Measurements from ENCODE around the gene ADAMTS4. TPM values are rescaled to one million over a fixed set of nuclear protein-coding genes. Genes with fewer than 3 reads are reported as not detected.

The ADAMTS4 gene
- total RNA-seq, 1 donor from 2014 or later, result 2.7 TPM

- Mint-ChIP-seq H3K36me3 (ENCODE audit: low read depth, unreplicated experiment) (no peaks in the 10 kb centered on the region), H3K4me1 (ENCODE audit: low read depth, unreplicated experiment) (peaks cover 16% of the 10 kb centered on the region), H3K27me3 (ENCODE audit: low read depth, unreplicated experiment) (no peaks in the 10 kb centered on the region), H3K27ac (ENCODE audit: unreplicated experiment) (no peak overlapping the region), H3K4me3 (ENCODE audit: unreplicated experiment) (no peak overlapping the region), H3K9me3 (ENCODE audit: unreplicated experiment) (peaks cover 4% of the 10 kb centered on the region)
- no peaks in the 10 kb centered on the region for H3K36me3 ChIP-seq (ENCODE audit: insufficient read depth, low read length)
- no peak overlapping the region for H3K4me3 ChIP-seq (ENCODE audit: insufficient read depth, low read depth, low read length)
- no peak for FAIRE-seq
- no peaks in the 10 kb centered on the region for H3K4me1 ChIP-seq (ENCODE audit: insufficient read depth, low read length)
- no peak for DNase-seq (ENCODE audit: low read depth)
- no peaks in the 10 kb centered on the region for H3K27me3 ChIP-seq (ENCODE audit: insufficient read depth, low read length)
- no peak overlapping the region for H3K9ac ChIP-seq (ENCODE audit: low read length)
- H3K27ac ChIP-seq (ENCODE audit: low read depth, low read length), result no peak overlapping the region
- no peak for TF ChIP-seq EZH2 (IDR thresholded peaks at IDR 0.05; ENCODE audit: insufficient read depth, low read length)
- no peak for TF ChIP-seq CTCF (IDR thresholded peaks at IDR 0.05; ENCODE audit: insufficient read depth, low read depth, low read length)
- no peaks in the 10 kb centered on the region for H4K20me1 ChIP-seq (ENCODE audit: insufficient read depth, low read length)
- H3K9me3 ChIP-seq (ENCODE audit: insufficient read depth, low read depth, low read length), result no peaks in the 10 kb centered on the region
- H2AFZ ChIP-seq (ENCODE audit: low read depth, low read length), result no peak overlapping the region
- H3K79me2 ChIP-seq (ENCODE audit: insufficient read depth, low read length), result no peaks in the 10 kb centered on the region
- H3K4me2 ChIP-seq (ENCODE audit: low read length), result no peak overlapping the region
Measured at GRCh38 chr1:161241682-161242081, 42.8 kb upstream of the ADAMTS4 start.

- Mint-ChIP-seq H3K9me3 (ENCODE audit: unreplicated experiment) (peaks cover 4% of the 10 kb centered on the region), H3K27me3 (ENCODE audit: low read depth, unreplicated experiment) (peaks cover 2% of the 10 kb centered on the region), H3K4me3 (ENCODE audit: unreplicated experiment) (no peak within 1 kb of the TSS), H3K4me1 (ENCODE audit: low read depth, unreplicated experiment) (peaks cover 17% of the 10 kb centered on the region), H3K27ac (ENCODE audit: unreplicated experiment) (no peak within 1 kb of the TSS), H3K36me3 (ENCODE audit: low read depth, unreplicated experiment) (no peaks in the 10 kb centered on the region)
- no peak within 1 kb of the TSS for H3K4me3 ChIP-seq (ENCODE audit: insufficient read depth, low read depth, low read length)
- H3K27me3 ChIP-seq (ENCODE audit: insufficient read depth, low read length), result peaks cover 6% of the 10 kb centered on the region
- TF ChIP-seq EZH2 (IDR thresholded peaks at IDR 0.05; ENCODE audit: insufficient read depth, low read length) (no peak), CTCF (IDR thresholded peaks at IDR 0.05; ENCODE audit: insufficient read depth, low read depth, low read length) (no peak)
- H3K36me3 ChIP-seq (ENCODE audit: insufficient read depth, low read length), result no peaks in the 10 kb centered on the region
- FAIRE-seq (peak; percentile 13), DNase-seq (ENCODE audit: low read depth) (no peak)
- H2AFZ ChIP-seq (ENCODE audit: low read depth, low read length), result no peak within 1 kb of the TSS
- no peaks in the 10 kb centered on the region for H3K4me1 ChIP-seq (ENCODE audit: insufficient read depth, low read length)
- H3K79me2 ChIP-seq (ENCODE audit: insufficient read depth, low read length), result no peaks in the 10 kb centered on the region
- H3K9ac ChIP-seq (ENCODE audit: low read length), result no peak within 1 kb of the TSS
- no peak within 1 kb of the TSS for H3K4me2 ChIP-seq (ENCODE audit: low read length)
- H3K9me3 ChIP-seq (ENCODE audit: insufficient read depth, low read depth, low read length), result no peaks in the 10 kb centered on the region
- H3K27ac ChIP-seq (ENCODE audit: low read depth, low read length), result no peak within 1 kb of the TSS
- no peaks in the 10 kb centered on the region for H4K20me1 ChIP-seq (ENCODE audit: insufficient read depth, low read length)
Measured at GRCh38 chr1:161238039-161238473, 39.2 kb upstream of the ADAMTS4 start, which contains the start of gene NR1I3. Gene NR1I3 (minus strand): TSS chr1:161238203. CDS start chr1:161236565, 1,638 bp downstream.

- H3K9me3 Mint-ChIP-seq (ENCODE audit: unreplicated experiment), result no peaks in the 10 kb centered on the region
- no peak for FAIRE-seq
- Histone ChIP-seq H3K27me3 (ENCODE audit: insufficient read depth, low read length) (peaks cover 6% of the 10 kb centered on the region), H2AFZ (ENCODE audit: low read depth, low read length) (no peak overlapping the region), H3K9ac (ENCODE audit: low read length) (no peak overlapping the region), H3K79me2 (ENCODE audit: insufficient read depth, low read length) (no peaks in the 10 kb centered on the region), H3K36me3 (ENCODE audit: insufficient read depth, low read length) (no peaks in the 10 kb centered on the region), H3K4me1 (ENCODE audit: insufficient read depth, low read length) (no peaks in the 10 kb centered on the region), H3K27ac (ENCODE audit: low read depth, low read length) (no peak overlapping the region), H4K20me1 (ENCODE audit: insufficient read depth, low read length) (no peaks in the 10 kb centered on the region), H3K4me3 (ENCODE audit: insufficient read depth, low read depth, low read length) (no peak overlapping the region), H3K4me2 (ENCODE audit: low read length) (no peak overlapping the region), H3K9me3 (ENCODE audit: insufficient read depth, low read depth, low read length) (no peaks in the 10 kb centered on the region)
- no peak for TF ChIP-seq CTCF (IDR thresholded peaks at IDR 0.05; ENCODE audit: insufficient read depth, low read depth, low read length)
- no peak for TF ChIP-seq EZH2 (IDR thresholded peaks at IDR 0.05; ENCODE audit: insufficient read depth, low read length)
- peaks cover 8% of the 10 kb centered on the region for H3K4me1 Mint-ChIP-seq (ENCODE audit: low read depth, unreplicated experiment)
- DNase-seq (ENCODE audit: low read depth), result no peak
- no peak overlapping the region for H3K4me3 Mint-ChIP-seq (ENCODE audit: unreplicated experiment)
- H3K27ac Mint-ChIP-seq (ENCODE audit: unreplicated experiment), result no peak overlapping the region
- peaks cover 2% of the 10 kb centered on the region for H3K27me3 Mint-ChIP-seq (ENCODE audit: low read depth, unreplicated experiment)
- H3K36me3 Mint-ChIP-seq (ENCODE audit: low read depth, unreplicated experiment), result no peaks in the 10 kb centered on the region
Measured at GRCh38 chr1:161235957-161236775, 37.3 kb upstream of the ADAMTS4 start.
